CD14-positive monocyte (primary cell): Measurements from ENCODE around the gene LIPJ. TPM values are rescaled to one million over a fixed set of nuclear protein-coding genes. Genes with fewer than 3 reads are reported as not detected.

Experiments used
- DNase-seq, 3 donors: peaks; one replicate each; pipeline ENCODE4 v3.0.0-alpha.2; 2011 to 2022
- H2AFZ ChIP-seq: 2 replicates; pipeline ENCODE4 v1.6.0; 2012; ENCODE audit warnings: mild to moderate bottlenecking, low read depth, low read length, inconsistent platforms; ENCODE audit not compliant: insufficient read depth, poor library complexity, severe bottlenecking
- H3K27ac ChIP-seq, 2 donors: 1 replicate in 1 of 2; 2 replicates in 1 of 2; pipeline ENCODE4 v1.5.1; 2012 to 2013; ENCODE audit warnings: low read length in 2 of 2, control low read depth in 1 of 2, inconsistent platforms in 1 of 2, low read depth in 1 of 2, mild to moderate bottlenecking in 1 of 2
- H3K27me3 ChIP-seq, 2 donors: one replicate each; pipeline versions ENCODE4 v1.6.0 to v1.6.1; 2011 to 2013; ENCODE audit warnings: low read length in 2 of 2; ENCODE audit not compliant: control insufficient read depth in 2 of 2, insufficient read depth in 2 of 2
- H3K36me3 ChIP-seq, 2 donors: replicated peaks in 1 of 2; 1 replicate in 1 of 2; 2 replicates in 1 of 2; pipeline versions ENCODE4 v1.5.1 to v1.6.1; 2012 to 2013; ENCODE audit warnings: low read length in 2 of 2, control low read depth in 1 of 2, inconsistent platforms in 1 of 2, mild to moderate bottlenecking in 1 of 2; ENCODE audit not compliant: insufficient read depth in 2 of 2, control insufficient read depth in 1 of 2
- H3K4me1 ChIP-seq, 2 donors: 1 replicate in 1 of 2; 2 replicates in 1 of 2; pipeline versions ENCODE4 v1.5.1 to v1.6.1; 2012 to 2013; ENCODE audit warnings: low read length in 2 of 2, control low read depth in 1 of 2, inconsistent platforms in 1 of 2, mild to moderate bottlenecking in 1 of 2, moderate library complexity in 1 of 2; ENCODE audit not compliant: insufficient read depth in 2 of 2, control insufficient read depth in 1 of 2
- H3K4me2 ChIP-seq: replicated peaks from 2 replicates; pipeline ENCODE3; 2012; ENCODE audit warnings: low read length, moderate library complexity, mild to moderate bottlenecking; ENCODE audit not compliant: poor library complexity, severe bottlenecking; ENCODE audit errors: extremely low read depth
- H3K4me3 ChIP-seq, 3 experiments: fragments of 200-600 bp in 1 of 3; sonication (generic) in 1 of 3; replicated peaks in 1 of 3; 1 replicate in 2 of 3; 2 replicates in 1 of 3; pipeline ENCODE4 v1.5.1; 2011 to 2013; ENCODE audit warnings: low read length in 3 of 3, mild to moderate bottlenecking in 3 of 3, control low read depth in 2 of 3, low read depth in 2 of 3, inconsistent platforms in 1 of 3, moderate library complexity in 1 of 3
- H3K79me2 ChIP-seq: 2 replicates; pipeline ENCODE4 v1.6.0; 2012; ENCODE audit warnings: mild to moderate bottlenecking, control low read depth, inconsistent platforms, low read length, moderate library complexity; ENCODE audit not compliant: insufficient read depth
- H3K9ac ChIP-seq: 2 replicates; pipeline ENCODE4 v1.6.0; 2017; ENCODE audit warnings: low read length, mild to moderate bottlenecking; ENCODE audit not compliant: insufficient read depth, poor library complexity, severe bottlenecking
- H3K9me3 ChIP-seq, 2 donors: replicated peaks in 1 of 2; 1 replicate in 1 of 2; 2 replicates in 1 of 2; pipeline versions ENCODE4 v1.5.1 to v1.6.1; 2012 to 2013; ENCODE audit warnings: low read length in 2 of 2, control low read depth in 1 of 2; ENCODE audit not compliant: control insufficient read depth in 1 of 2, insufficient read depth in 1 of 2
- H4K20me1 ChIP-seq: 2 replicates; pipeline ENCODE4 v1.6.0; 2012; ENCODE audit warnings: mild to moderate bottlenecking, low read length, control low read depth, moderate library complexity; ENCODE audit not compliant: insufficient read depth
- H3K27ac Mint-ChIP-seq, 7 donors: one replicate each; pipeline ENCODE4 v1.8.0; 2020; ENCODE audit warnings: mild to moderate bottlenecking in 7 of 7, mixed read lengths in 7 of 7, moderate library complexity in 6 of 7, inconsistent platforms in 2 of 7
- H3K27me3 Mint-ChIP-seq, 3 donors: one replicate each; pipeline ENCODE4 v1.8.0; 2021 to 2022; ENCODE audit warnings: low read depth in 3 of 3, mild to moderate bottlenecking in 3 of 3, mixed read lengths in 3 of 3, moderate library complexity in 3 of 3, inconsistent platforms in 1 of 3
- H3K36me3 Mint-ChIP-seq, 2 donors: one replicate each; pipeline ENCODE4 v1.8.0; 2020; ENCODE audit warnings: mixed read lengths in 2 of 2, inconsistent platforms in 1 of 2, mild to moderate bottlenecking in 1 of 2
- H3K4me1 Mint-ChIP-seq: one replicate; pipeline ENCODE4 v1.8.0; 2020; ENCODE audit warnings: mild to moderate bottlenecking, mixed read lengths
- H3K4me3 Mint-ChIP-seq, 2 donors: one replicate each; pipeline ENCODE4 v1.8.0; 2020; ENCODE audit warnings: mild to moderate bottlenecking in 2 of 2, mixed read lengths in 2 of 2, moderate library complexity in 1 of 2
- H3K9me3 Mint-ChIP-seq, 7 donors: one replicate each; pipeline ENCODE4 v1.8.0; 2020 to 2022; ENCODE audit warnings: mixed read lengths in 7 of 7, mild to moderate bottlenecking in 6 of 7, moderate library complexity in 6 of 7, inconsistent platforms in 2 of 7
- CTCF ChIP-seq: fragments of 200-600 bp; IDR thresholded peaks from one replicate; pipeline ENCODE4 v1.8.0; 2022; ENCODE audit warnings: antibody characterized with exemption, mild to moderate bottlenecking
- WGBS: methylation state at CpG from one replicate; pipeline ENCODE4 v1.1.5; 2013; ENCODE audit warnings: missing lambda C conversion rate; ENCODE audit not compliant: insufficient coverage; 5-methylcytosine and 5-hydroxymethylcytosine counted together
- intact Hi-C, 2 donors: fragments of 100-400 bp; cut with micrococcal nuclease; formaldehyde crosslinking; loops; one replicate each; pipeline versions ENCODE4 v1.15.0 to v1.15.1; 2023
- polyA plus RNA-seq, 3 donors: library from polyadenylated mRNA; depleted of rRNA in 1 of 3; unstranded in 2 of 3; stranded (reverse) in 1 of 3; fragments of 300-500 nt in 2 of 3; fragments of >200 nt in 1 of 3; fragmentation: Illumina TruSeq in 2 of 3; gene quantifications; 1 replicate in 2 of 3; 2 replicates in 1 of 3; pipeline ENCODE4 v1.2.3, GENCODE V29; 2012 to 2021

Gene LIPJ
- polyA plus RNA-seq, 3 donors = 0.04 TPM; not detected in 2

- no peaks in the 10 kb centered on the region for H3K36me3 ChIP-seq
- no peaks in the 10 kb centered on the region for H3K27me3 ChIP-seq
- no peak overlapping the region for H3K4me3 Mint-ChIP-seq
- no peaks in the 10 kb centered on the region for H4K20me1 ChIP-seq
- intact Hi-C loops = no loop called here
- no peaks in the 10 kb centered on the region for H3K4me1 ChIP-seq
- no peaks in the 10 kb centered on the region for H3K36me3 Mint-ChIP-seq
- DNase-seq = no peak
- H3K4me1 Mint-ChIP-seq = no peaks in the 10 kb centered on the region
- H2AFZ ChIP-seq = no peak overlapping the region
- no peaks in the 10 kb centered on the region for H3K27me3 Mint-ChIP-seq
- H3K27ac Mint-ChIP-seq = no peak overlapping the region
- H3K9ac ChIP-seq = no peak overlapping the region
- peaks cover 0 to 7% (median 4%) of the 10 kb centered on the region in 7 donors for H3K9me3 Mint-ChIP-seq
- H3K9me3 ChIP-seq = no peaks in the 10 kb centered on the region
- H3K79me2 ChIP-seq = no peaks in the 10 kb centered on the region
- H3K4me2 ChIP-seq = no peak overlapping the region
- no peak for TF ChIP-seq CTCF
- H3K4me3 ChIP-seq = no peak overlapping the region
- H3K27ac ChIP-seq = no peak overlapping the region
These were observed 38.3 kb downstream of the LIPJ start for GRCh38 chr10:88624840-88625239.

DNA sequence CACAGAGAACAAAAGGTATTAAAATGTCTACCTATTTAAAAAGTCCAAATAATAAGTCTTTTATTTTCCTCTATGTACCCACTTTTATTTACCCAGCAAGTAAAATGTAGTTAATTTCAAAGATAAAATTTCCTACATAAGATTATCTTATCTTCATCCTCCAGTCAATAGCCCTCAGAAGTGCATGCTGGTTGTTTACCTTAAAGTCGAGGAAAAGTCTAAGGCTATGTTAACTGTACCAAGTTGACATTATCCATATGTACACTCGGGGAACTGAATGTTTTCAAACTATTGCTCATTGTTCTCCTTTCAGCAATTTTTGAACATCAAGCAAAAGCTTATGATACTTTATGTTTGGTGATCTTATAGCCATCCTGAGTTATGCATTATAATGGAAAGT, 53.6 kb downstream of the LIPJ start:
- Histone ChIP-seq H3K4me3 (no peak overlapping the region), H3K9me3 (peaks cover 3 to 7% of the 10 kb centered on the region in 2 donors), H4K20me1 (no peaks in the 10 kb centered on the region), H3K9ac (no peak overlapping the region), H3K36me3 (no peaks in the 10 kb centered on the region), H2AFZ (no peak overlapping the region), H3K4me2 (no peak overlapping the region), H3K4me1 (peaks cover 13 to 18% of the 10 kb centered on the region in 2 donors), H3K27ac (no peak overlapping the region), H3K79me2 (no peaks in the 10 kb centered on the region), H3K27me3 (no peaks in the 10 kb centered on the region)
- no peaks in the 10 kb centered on the region for H3K4me1 Mint-ChIP-seq
- no peak for TF ChIP-seq CTCF
- H3K27ac Mint-ChIP-seq = no peak overlapping the region
- WGBS = no CpG with 5 or more reads among the region's 2 CpGs
- intact Hi-C loops = no loop called here
- peaks cover 0 to 1% (median 0%) of the 10 kb centered on the region in 3 donors for H3K27me3 Mint-ChIP-seq
- peaks cover 5 to 18% (median 11%) of the 10 kb centered on the region in 7 donors for H3K9me3 Mint-ChIP-seq
- peaks cover 2 to 3% of the 10 kb centered on the region in 2 donors for H3K36me3 Mint-ChIP-seq
- no peak for DNase-seq
- H3K4me3 Mint-ChIP-seq = no peak overlapping the region
